ENCODE measurements around the gene DLK1. TPM values are rescaled to one million over a fixed set of nuclear protein-coding genes. Genes with fewer than 3 reads are reported as not detected.
A peak's percentile ranks its signal among the peaks of the same experiment; 100 is the strongest.

DLK1 gene
- total and polyA plus RNA-seq, 2 experiments from 2014 or later: 1,378 to 3,299 TPM

GRCh38 chr14:100687386-100687785 is 39.3 kb upstream of the DLK1 start:
- Histone ChIP-seq H3K4me2 (no peak overlapping the region), H2AFZ (no peak overlapping the region), H3K27me3 (no peaks in the 10 kb centered on the region), H3K36me3 (replicated peaks; ENCODE audit: insufficient read depth, low read depth) (no peaks in the 10 kb centered on the region), H3K4me3 (no peak overlapping the region), H3K27ac (no peak overlapping the region), H3K9me3 (ENCODE audit: low read depth) (no peaks in the 10 kb centered on the region), H3K79me2 (no peaks in the 10 kb centered on the region), H3K9me2 (replicated peaks; ENCODE audit: insufficient read depth) (no peaks in the 10 kb centered on the region), H3K4me1 (ENCODE audit: insufficient read depth) (peaks cover 11% of the 10 kb centered on the region), H4K20me1 (ENCODE audit: insufficient read depth, poor library complexity, severe bottlenecking) (no peaks in the 10 kb centered on the region)
- TF ChIP-seq EZH2 (IDR thresholded peaks at IDR 0.05; ENCODE audit: borderline replicate concordance) (no peak), EZH2phosphoT487 (IDR thresholded peaks at IDR 0.05; ENCODE audit: low read depth, severe bottlenecking, unreplicated experiment) (no peak), CTCF (IDR thresholded peaks at IDR 0.05; ENCODE audit: poor library complexity) (no peak)
- WGBS (ENCODE audit: low lambda C conversion rate, missing lambda C conversion rate): 93% methylated on average over 12 of the region's 12 CpGs
- no peak for DNase-seq (ENCODE audit: low spot score)

GRCh38 chr14:100688051-100688450 is 38.6 kb upstream of the DLK1 start:
- no peaks in the 10 kb centered on the region for H4K20me1 ChIP-seq (ENCODE audit: insufficient read depth, poor library complexity, severe bottlenecking)
- no peaks in the 10 kb centered on the region for H3K9me3 ChIP-seq (ENCODE audit: low read depth)
- H3K4me3 ChIP-seq: no peak overlapping the region
- H3K27ac ChIP-seq: no peak overlapping the region
- no peak for TF ChIP-seq CTCF (IDR thresholded peaks at IDR 0.05; ENCODE audit: poor library complexity)
- no peak for TF ChIP-seq EZH2 (IDR thresholded peaks at IDR 0.05; ENCODE audit: borderline replicate concordance)
- TF ChIP-seq EZH2phosphoT487 (IDR thresholded peaks at IDR 0.05; ENCODE audit: low read depth, severe bottlenecking, unreplicated experiment): no peak
- peaks cover 17% of the 10 kb centered on the region for H3K4me1 ChIP-seq (ENCODE audit: insufficient read depth)
- no peaks in the 10 kb centered on the region for H3K9me2 ChIP-seq (replicated peaks; ENCODE audit: insufficient read depth)
- DNase-seq (ENCODE audit: low spot score): no peak
- H3K36me3 ChIP-seq (replicated peaks; ENCODE audit: insufficient read depth, low read depth): no peaks in the 10 kb centered on the region
- no peak overlapping the region for H2AFZ ChIP-seq
- whole genome bisulfite sequencing (ENCODE audit: low lambda C conversion rate, missing lambda C conversion rate): 84% methylated on average over 10 of the region's 10 CpGs
- H3K4me2 ChIP-seq: no peak overlapping the region
- H3K27me3 ChIP-seq: no peaks in the 10 kb centered on the region
- H3K79me2 ChIP-seq: no peaks in the 10 kb centered on the region

- WGBS (ENCODE audit: low lambda C conversion rate, missing lambda C conversion rate): 80% methylated on average over 26 of the region's 26 CpGs
- no peaks in the 10 kb centered on the region for H3K79me2 ChIP-seq
- H3K27me3 ChIP-seq: no peaks in the 10 kb centered on the region
- H3K4me2 ChIP-seq: no peak overlapping the region
- DNase-seq (ENCODE audit: low spot score): no peak
- H3K4me1 ChIP-seq (ENCODE audit: insufficient read depth): peaks cover 20% of the 10 kb centered on the region
- H3K36me3 ChIP-seq (replicated peaks; ENCODE audit: insufficient read depth, low read depth): no peaks in the 10 kb centered on the region
- peak overlapping the region; percentile 62 for H3K27ac ChIP-seq
- H3K4me3 ChIP-seq: no peak overlapping the region
- no peaks in the 10 kb centered on the region for H4K20me1 ChIP-seq (ENCODE audit: insufficient read depth, poor library complexity, severe bottlenecking)
- TF ChIP-seq EZH2 (IDR thresholded peaks at IDR 0.05; ENCODE audit: borderline replicate concordance) (no peak), CTCF (IDR thresholded peaks at IDR 0.05; ENCODE audit: poor library complexity) (no peak), EZH2phosphoT487 (IDR thresholded peaks at IDR 0.05; ENCODE audit: low read depth, severe bottlenecking, unreplicated experiment) (no peak)
- H2AFZ ChIP-seq: no peak overlapping the region
- no peaks in the 10 kb centered on the region for H3K9me2 ChIP-seq (replicated peaks; ENCODE audit: insufficient read depth)
- H3K9me3 ChIP-seq (ENCODE audit: low read depth): no peaks in the 10 kb centered on the region
These were observed 37.9 kb upstream of the DLK1 start for GRCh38 chr14:100688598-100689461.

Measured in hepatocyte (in vitro differentiated cells).